K562 (cell line): ENCODE results near the gene HPS1. TPM values are rescaled to one million over a fixed set of nuclear protein-coding genes. Genes with fewer than 3 reads are reported as not detected.

Experiments used
- ATAC-seq: fragments of 200-7000 bp; cut with Tn5 transposase; 3 replicates; pipeline ENCODE4 v1.9.1; 2020; ENCODE audit warnings: moderate library complexity
- BruUV-seq: library from RNA; stranded (reverse); fragments of 400-500 nt; replicated peaks from 2 replicates; lab custom pipeline; 2021; lab: Mats Ljungman, UMichigan
- CTCF ChIA-PET: fragments of 300-600 bp; formaldehyde crosslinking; extraction: SDS; loops from one replicate; lab custom pipeline; 2021; ENCODE audit warnings: low intra/inter-chr PET ratio; lab: Yijun Ruan, JAX
- POLR2A ChIA-PET: fragments of 300-600, 350-650 bp; sonication (Branson Sonifier 250); formaldehyde crosslinking; extraction: SDS; loops from one replicate; lab custom pipeline; 2021; ENCODE audit warnings: antibody characterized with exemption, inconsistent platforms; lab: Yijun Ruan, JAX
- DNase-seq, 4 experiments: peaks; one replicate each; pipeline versions ENCODE4 v3.0.0 to v3.0.0-alpha.2; 2011 to 2018; ENCODE audit warnings: low spot score in 3 of 4, mixed read lengths in 3 of 4; ENCODE audit errors: extremely low read depth in 1 of 4
- FAIRE-seq: peaks from 2 replicates; lab custom pipeline; 2011; peaks lifted over from hg19 to GRCh38; lab: Jason Lieb, UNC
- H2AFZ ChIP-seq: 2 replicates; pipeline ENCODE4 v1.6.0; 2011; ENCODE audit warnings: low read depth, low read length, control low read depth, inconsistent platforms
- H3K27ac ChIP-seq: fragments of 200-600 bp; 3 replicates; pipeline ENCODE4 v1.8.0; 2011; ENCODE audit warnings: low read depth, mild to moderate bottlenecking, control low read depth, inconsistent platforms, low read length, moderate library complexity, mixed read lengths; ENCODE audit errors: extremely low read depth
- H3K27me3 ChIP-seq, 2 experiments: fragments of 300-600 bp in 1 of 2; 2 replicates in 1 of 2; 3 replicates in 1 of 2; pipeline versions ENCODE4 v1.6.0 to v1.8.0; 2011; ENCODE audit warnings: inconsistent platforms in 2 of 2, low read length in 2 of 2, mild to moderate bottlenecking in 1 of 2, mixed read lengths in 1 of 2, moderate library complexity in 1 of 2; ENCODE audit not compliant: control insufficient read depth in 2 of 2, insufficient read depth in 2 of 2
- H3K36me3 ChIP-seq: fragments of 300-600 bp; 3 replicates; pipeline ENCODE4 v1.8.0; 2011; ENCODE audit warnings: mild to moderate bottlenecking, low read length, inconsistent platforms; ENCODE audit not compliant: control insufficient read depth, insufficient read depth
- H3K4me1 ChIP-seq, 2 experiments: fragments of 200-600 bp in 1 of 2; replicated peaks in 1 of 2; 2 replicates in 1 of 2; 3 replicates in 1 of 2; pipeline versions ENCODE4 v1.5.1 to v1.8.0; 2011; ENCODE audit warnings: inconsistent platforms in 2 of 2, low read length in 2 of 2, mild to moderate bottlenecking in 1 of 2, mixed read lengths in 1 of 2, moderate library complexity in 1 of 2; ENCODE audit not compliant: control insufficient read depth in 2 of 2, insufficient read depth in 2 of 2
- H3K4me2 ChIP-seq: 2 replicates; pipeline ENCODE4 v1.6.1; 2011; ENCODE audit warnings: low read length, control low read depth, inconsistent platforms, mixed read lengths; ENCODE audit not compliant: insufficient read depth
- H3K4me3 ChIP-seq: fragments of 200-600 bp; sonication (generic), shearing (Covaris generic); 2 replicates; pipeline ENCODE4 v1.5.1; 2016; ENCODE audit warnings: control low read depth, inconsistent platforms
- H3K79me2 ChIP-seq: fragments of 200-600 bp; 3 replicates; pipeline ENCODE4 v1.8.0; 2011; ENCODE audit warnings: low read length, inconsistent platforms; ENCODE audit not compliant: control insufficient read depth, insufficient read depth
- H3K9ac ChIP-seq, 2 experiments: 2 replicates each; pipeline versions ENCODE4 v1.6.0 to v1.6.1; 2011; ENCODE audit warnings: low read depth in 2 of 2, low read length in 2 of 2, control low read depth in 1 of 2, inconsistent platforms in 1 of 2, mild to moderate bottlenecking in 1 of 2, mixed read lengths in 1 of 2; ENCODE audit not compliant: insufficient read depth in 1 of 2
- H3K9me1 ChIP-seq: one replicate; pipeline ENCODE4 v1.6.0; 2011; ENCODE audit warnings: inconsistent platforms, mild to moderate bottlenecking, low read length, moderate library complexity; ENCODE audit not compliant: control insufficient read depth, insufficient read depth
- H3K9me3 ChIP-seq: replicated peaks from 2 replicates; pipeline ENCODE4 v1.5.1; 2011; ENCODE audit warnings: low read depth, low read length, inconsistent platforms; ENCODE audit not compliant: control insufficient read depth, insufficient read depth
- H4K20me1 ChIP-seq: replicated peaks from 2 replicates; pipeline ENCODE4 v1.6.1; 2011; ENCODE audit warnings: low read length, inconsistent platforms, mixed read lengths; ENCODE audit not compliant: control insufficient read depth, insufficient read depth
- CBFB ChIP-seq: sonication (generic); formaldehyde crosslinking; IDR thresholded peaks from 2 replicates; pipeline ENCODE4 v1.4.0; 2020; ENCODE audit warnings: mild to moderate bottlenecking, missing genetic modification reagents
- HNRNPL ChIP-seq: fragments of 200-400 bp; formaldehyde crosslinking; IDR thresholded peaks from 2 replicates; pipeline ENCODE4 v1.6.1; 2017; ENCODE audit warnings: low read depth, mild to moderate bottlenecking, low read length
- RBM14 ChIP-seq: fragments of 200-400 bp; formaldehyde crosslinking; IDR thresholded peaks from 2 replicates; pipeline ENCODE4 v1.6.1; 2018; ENCODE audit warnings: low read depth, mild to moderate bottlenecking, low read length, moderate library complexity, borderline replicate concordance; ENCODE audit not compliant: insufficient read depth
- RBM25 ChIP-seq: fragments of 200-400 bp; formaldehyde crosslinking; IDR thresholded peaks from 2 replicates; pipeline ENCODE4 v1.6.1; 2018; ENCODE audit warnings: low read length, low read depth, moderate library complexity; ENCODE audit not compliant: severe bottlenecking
- WGBS: fragments of 100-300 bp; shearing (Covaris generic); methylation state at CpG from one replicate; pipeline ENCODE4 v1.1.6; 2016; ENCODE audit warnings: low coverage, mixed read lengths; ENCODE audit not compliant: insufficient coverage; ENCODE audit errors: missing lambda C conversion rate; 5-methylcytosine and 5-hydroxymethylcytosine counted together
- in situ Hi-C: fragments of 300-500 bp; cut with MboI; formaldehyde crosslinking; loops from 4 replicates; pipeline ENCODE4 v1.15.0; 2018; ENCODE audit warnings: inconsistent platforms, mixed read lengths
- intact Hi-C: fragments of 100-400 bp; cut with micrococcal nuclease; formaldehyde crosslinking; loops from 2 replicates; pipeline ENCODE4 v1.14.2; 2022
- polyA plus RNA-seq, 8 experiments: library from polyadenylated mRNA; depleted of rRNA in 4 of 8; stranded (reverse) in 5 of 8; unstranded in 3 of 8; fragments of >200 nt; fragmentation: Nextera tagmentation in 2 of 8; fragmentation: Illumina TruSeq in 1 of 8; extraction: Ambion mirVana in 2 of 8; extraction: Trizol in 1 of 8; gene quantifications; 2 replicates each; pipeline versions ENCODE4 v1.2.1 to v1.2.3, GENCODE V29; 2011 to 2014; ENCODE audit warnings: inconsistent platforms in 1 of 8, missing spikeins in 1 of 8
- total RNA-seq, 7 experiments: library from RNA; depleted of rRNA in 6 of 7; stranded (reverse); fragments of >200 nt in 6 of 7; fragmentation: Illumina TruSeq in 2 of 7; extraction: Trizol in 2 of 7; gene quantifications; 2 replicates each; pipeline versions ENCODE4 v1.2.1 to v1.2.3, GENCODE V29; 2011 to 2021; ENCODE audit warnings: low replicate concordance in 1 of 7
- TF ChIP-seq, protein P1 (sequence below): fragments of 450-650 bp; IDR thresholded peaks from 2 replicates; pipeline ENCODE4 v1.6.1; 2016; ENCODE audit warnings: low read depth, mild to moderate bottlenecking, moderate library complexity

HPS1 gene
- total and polyA plus RNA-seq, 9 of the 15 experiments (the other 6 are each of a cell fraction or from before 2014, with no cell fraction given), result 18.1 to 43.6 (median 26.3) TPM

GRCh38 chr10:98389398-98389797 is 57.3 kb downstream of the HPS1 start:
- H3K9me1 ChIP-seq, result no peaks in the 10 kb centered on the region
- POLR2A ChIA-PET, result no interaction called here
- no peak overlapping the region for H2AFZ ChIP-seq
- WGBS, result 17% methylated on average over 6 of the region's 6 CpGs
- DNase-seq, result no peak
- ATAC-seq, result no peak
- no peak for TF ChIP-seq CBFB (CRISPR knock-in tag)
- no peak for TF ChIP-seq HNRNPL
- TF ChIP-seq, protein P1, sequence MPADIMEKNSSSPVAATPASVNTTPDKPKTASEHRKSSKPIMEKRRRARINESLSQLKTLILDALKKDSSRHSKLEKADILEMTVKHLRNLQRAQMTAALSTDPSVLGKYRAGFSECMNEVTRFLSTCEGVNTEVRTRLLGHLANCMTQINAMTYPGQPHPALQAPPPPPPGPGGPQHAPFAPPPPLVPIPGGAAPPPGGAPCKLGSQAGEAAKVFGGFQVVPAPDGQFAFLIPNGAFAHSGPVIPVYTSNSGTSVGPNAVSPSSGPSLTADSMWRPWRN, result no peak
- TF ChIP-seq RBM14, result no peak
- TF ChIP-seq RBM25, result peak; percentile 45
- H3K4me1 ChIP-seq, result peaks cover 0 to 6% of the 10 kb centered on the region in 2 experiments; a peak in 2 of 5 replicates
- H3K9ac ChIP-seq, result no peak overlapping the region
- CTCF ChIA-PET, result no interaction called here
- peaks cover 7% of the 10 kb centered on the region; the same call in 1 of the 2 replicates for H4K20me1 ChIP-seq
- no peaks in the 10 kb centered on the region for H3K36me3 ChIP-seq
- H3K4me2 ChIP-seq, result no peak overlapping the region
- no peak overlapping the region for H3K4me3 ChIP-seq
- no peak for FAIRE-seq
- no peaks in the 10 kb centered on the region for H3K9me3 ChIP-seq
- in situ Hi-C loops (no loop called here), intact Hi-C loops (no loop called here)
- no peaks in the 10 kb centered on the region for H3K79me2 ChIP-seq
- BruUV-seq, result no TSS peak
- H3K27me3 ChIP-seq, result peaks cover 6 to 82% of the 10 kb centered on the region in 2 experiments; a peak in 4 of 5 replicates
- H3K27ac ChIP-seq, result no peak overlapping the region
